NT2/D1 (cell line): Measurements from ENCODE around the gene OTOP2.
A peak's percentile ranks its signal among the peaks of the same experiment; 100 is the strongest.

Source experiments
- DNase-seq: peaks from one replicate; pipeline ENCODE4 v3.0.0-alpha.2; 2011; ENCODE audit warnings: low read depth, low spot score
- H3K27me3 ChIP-seq: 2 replicates; pipeline ENCODE4 v1.6.0; 2011; ENCODE audit warnings: mild to moderate bottlenecking; ENCODE audit not compliant: insufficient read length, insufficient read depth
- H3K36me3 ChIP-seq: 2 replicates; pipeline ENCODE4 v1.6.1; 2011; ENCODE audit warnings: mild to moderate bottlenecking, low read length, mixed read lengths; ENCODE audit not compliant: insufficient read depth, insufficient read length
- H3K4me1 ChIP-seq: 2 replicates; pipeline ENCODE4 v1.5.1; 2011; ENCODE audit not compliant: insufficient read depth, insufficient read length
- H3K4me3 ChIP-seq: 2 replicates; pipeline ENCODE4 v1.5.1; 2011; ENCODE audit warnings: low read depth; ENCODE audit not compliant: insufficient read length
- H3K9ac ChIP-seq: 2 replicates; pipeline ENCODE4 v1.6.0; 2011; ENCODE audit warnings: low read depth; ENCODE audit not compliant: insufficient read length
- H3K9me3 ChIP-seq: 2 replicates; pipeline ENCODE4 v1.5.1; 2011; ENCODE audit warnings: mild to moderate bottlenecking, low read length; ENCODE audit not compliant: insufficient read depth
- SUZ12 ChIP-seq: IDR thresholded peaks from 2 replicates; pipeline ENCODE4 v1.6.1; 2011; ENCODE audit not compliant: insufficient read length, insufficient read depth; ENCODE audit errors: extremely low read depth
- YY1 ChIP-seq: IDR thresholded peaks from 2 replicates; pipeline ENCODE4 v1.6.1; 2011; ENCODE audit not compliant: insufficient read length, insufficient read depth
- ZNF274 ChIP-seq: IDR thresholded peaks from 2 replicates; pipeline ENCODE4 v1.6.1; 2011; ENCODE audit warnings: mild to moderate bottlenecking, low read depth, low read length

The OTOP2 gene

DNA sequence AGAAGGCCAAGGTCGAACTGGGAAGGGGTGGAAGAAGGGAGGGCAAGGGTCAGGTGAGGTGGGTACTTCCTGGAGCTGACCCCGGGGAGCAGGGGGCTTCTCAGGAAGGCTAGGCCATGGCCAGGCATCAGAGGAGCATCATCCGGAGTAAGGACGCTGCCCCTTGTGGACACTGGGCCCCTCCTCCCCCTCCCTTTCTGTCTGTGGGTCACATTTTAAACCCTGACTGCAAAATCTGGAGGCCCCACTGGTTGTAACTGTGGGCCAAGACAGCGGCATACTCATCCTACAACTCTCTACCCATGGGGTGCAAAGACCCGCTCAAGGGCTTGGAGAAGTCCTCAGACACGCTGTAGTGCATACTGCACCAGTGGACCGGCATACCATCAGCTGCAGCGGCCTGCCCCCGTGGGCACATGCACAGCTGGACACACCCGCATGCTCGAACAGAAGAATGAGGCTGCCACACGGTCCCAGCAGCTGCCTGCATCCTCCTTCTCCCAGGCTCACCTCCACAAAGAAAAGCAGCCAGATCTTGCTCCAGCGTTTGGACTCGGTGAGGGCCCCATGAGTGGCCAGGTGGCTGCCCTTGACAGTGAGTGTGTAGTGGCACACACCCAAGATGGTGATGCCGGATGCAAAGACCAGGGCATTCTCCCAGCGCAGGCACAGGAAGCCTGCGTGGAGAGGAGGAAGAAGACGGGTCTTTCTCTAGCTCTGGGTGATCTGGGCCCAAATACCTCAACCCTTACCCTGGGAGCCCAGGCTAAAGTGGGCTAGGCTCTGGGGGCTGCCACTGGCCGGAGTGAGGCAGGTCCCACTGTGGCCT lies 31.8 kb upstream of the OTOP2 start:
- no peak for TF ChIP-seq ZNF274
- H3K4me1 ChIP-seq = peaks cover 18% of the 10 kb centered on the region
- H3K4me3 ChIP-seq = peak overlapping the region; percentile 61
- H3K9me3 ChIP-seq = no peaks in the 10 kb centered on the region
- no peaks in the 10 kb centered on the region for H3K36me3 ChIP-seq
- no peak overlapping the region for H3K9ac ChIP-seq
- H3K27me3 ChIP-seq = peaks cover 62% of the 10 kb centered on the region
- DNase-seq = no peak

GRCh38 chr17:74892974-74893911 lies 30.8 kb upstream of the OTOP2 start, which contains the start of gene FADS6:
TSS of gene FADS6 (minus strand) at chr17:74893633. CDS start at chr17:74893595, 38 bp downstream.
- Histone ChIP-seq H3K36me3 (no peaks in the 10 kb centered on the region), H3K4me3 (peak within 1 kb of the TSS; percentile 61), H3K27me3 (peaks cover 62% of the 10 kb centered on the region), H3K4me1 (peaks cover 18% of the 10 kb centered on the region), H3K9ac (peak within 1 kb of the TSS; percentile 76), H3K9me3 (no peaks in the 10 kb centered on the region)
- no peak for TF ChIP-seq YY1
- TF ChIP-seq ZNF274 = no peak
- no peak for TF ChIP-seq SUZ12
- no peak for DNase-seq

- Histone ChIP-seq H3K36me3 (no peaks in the 10 kb centered on the region), H3K4me3 (peak overlapping the region; percentile 61), H3K27me3 (peaks cover 62% of the 10 kb centered on the region), H3K9me3 (no peaks in the 10 kb centered on the region), H3K4me1 (peaks cover 10% of the 10 kb centered on the region), H3K9ac (peak overlapping the region; percentile 46)
- TF ChIP-seq YY1 (no peak), SUZ12 (no peak), ZNF274 (no peak)
- no peak for DNase-seq
Observed at GRCh38 chr17:74893936-74894671, 30.0 kb upstream of the OTOP2 start.

DNA sequence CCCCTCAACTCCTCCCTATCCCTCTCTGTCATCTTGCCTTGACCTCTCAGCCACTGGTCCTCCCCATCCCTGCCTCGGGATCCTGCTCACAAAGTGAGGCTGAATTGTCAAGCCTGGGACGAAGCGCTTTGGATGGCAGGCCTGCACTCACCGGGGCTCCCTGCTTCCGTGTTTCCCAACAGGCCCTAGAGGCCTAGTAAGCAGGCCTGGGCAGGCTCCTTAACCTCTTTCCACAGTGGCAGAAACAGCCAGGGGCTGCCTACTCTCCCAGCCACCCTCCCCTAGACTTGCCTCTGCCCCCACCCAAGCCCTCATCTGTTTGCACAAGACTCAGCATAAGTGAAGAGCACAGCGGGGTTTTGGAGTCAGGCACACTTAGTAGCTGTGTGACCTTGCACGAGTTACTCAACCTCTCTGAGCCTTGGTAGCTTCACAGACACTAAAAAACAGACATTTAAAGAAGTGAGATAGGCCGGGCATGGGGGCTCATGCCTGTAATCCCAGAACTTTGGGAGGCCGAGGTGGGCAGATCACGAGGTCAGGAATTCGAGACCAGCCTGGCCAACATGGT lies 25.6 kb upstream of the OTOP2 start:
- Histone ChIP-seq H3K4me3 (no peak overlapping the region), H3K27me3 (peaks cover 34% of the 10 kb centered on the region), H3K36me3 (no peaks in the 10 kb centered on the region), H3K9me3 (no peaks in the 10 kb centered on the region), H3K9ac (no peak overlapping the region), H3K4me1 (peaks cover 5% of the 10 kb centered on the region)
- DNase-seq = no peak
- TF ChIP-seq YY1 (no peak), SUZ12 (no peak), ZNF274 (no peak)

GRCh38 chr17:74900208-74900607 lies 23.9 kb upstream of the OTOP2 start:
- TF ChIP-seq ZNF274 = no peak
- no peak for TF ChIP-seq YY1
- no peak for TF ChIP-seq SUZ12
- H3K27me3 ChIP-seq = peaks cover 16% of the 10 kb centered on the region
- no peak overlapping the region for H3K9ac ChIP-seq
- no peak for DNase-seq
- H3K4me1 ChIP-seq = peaks cover 7% of the 10 kb centered on the region
- no peaks in the 10 kb centered on the region for H3K9me3 ChIP-seq
- H3K36me3 ChIP-seq = no peaks in the 10 kb centered on the region
- no peak overlapping the region for H3K4me3 ChIP-seq

GRCh38 chr17:74901353-74902135 lies 22.5 kb upstream of the OTOP2 start:
- peaks cover 7% of the 10 kb centered on the region for H3K4me1 ChIP-seq
- DNase-seq = no peak
- H3K36me3 ChIP-seq = no peaks in the 10 kb centered on the region
- no peak overlapping the region for H3K9ac ChIP-seq
- H3K9me3 ChIP-seq = no peaks in the 10 kb centered on the region
- H3K4me3 ChIP-seq = no peak overlapping the region
- H3K27me3 ChIP-seq = peaks cover 3% of the 10 kb centered on the region
- TF ChIP-seq ZNF274 (no peak), SUZ12 (no peak), YY1 (no peak)
